Measurements from ENCODE around the gene BCCIP.

Gene BCCIP

GRCh38 chr10:125871338-125871737 lies 48.0 kb downstream of the BCCIP start:
- H3K4me3 ChIP-seq (ENCODE audit: low read length), result no peak overlapping the region
- no peak for DNase-seq (ENCODE audit: low read depth, low spot score)

- H3K4me3 ChIP-seq (ENCODE audit: low read length), result no peak overlapping the region
- no peak for DNase-seq (ENCODE audit: low read depth, low spot score)
These were observed 55.9 kb downstream of the BCCIP start for GRCh38 chr10:125878957-125879835.

GRCh38 chr10:125880719-125881118 lies 57.4 kb downstream of the BCCIP start:
- DNase-seq (ENCODE audit: low read depth, low spot score), result no peak
- no peak overlapping the region for H3K4me3 ChIP-seq (ENCODE audit: low read length)

GRCh38 chr10:125881192-125881591 lies 57.8 kb downstream of the BCCIP start, which contains the start of gene DHX32:
Gene DHX32, minus strand, starts transcription at chr10:125881292. Its CDS starts 468 bp downstream, at chr10:125880824.
- no peak within 1 kb of the TSS for H3K4me3 ChIP-seq (ENCODE audit: low read length)
- no peak for DNase-seq (ENCODE audit: low read depth, low spot score)

GRCh38 chr10:125882596-125882995 lies 59.2 kb downstream of the BCCIP start:
- H3K4me3 ChIP-seq (ENCODE audit: low read length), result no peak overlapping the region
- DNase-seq (ENCODE audit: low read depth, low spot score), result no peak

- DNase-seq (ENCODE audit: low read depth, low spot score), result no peak
- no peak overlapping the region for H3K4me3 ChIP-seq (ENCODE audit: low read length)
These were observed 59.9 kb downstream of the BCCIP start for GRCh38 chr10:125883211-125883610.
